ENCODE data around the gene POLR3B.
"Not testable (repeated sequence)": the region's sequence is repeated elsewhere in the genome, so short reads cannot be mapped to it uniquely, and the experiment has no call there.

POLR3B gene

GRCh38 chr12:106417926-106418910, 60.7 kb downstream of the POLR3B start:
- peak; percentile 78 for DNase-seq

GRCh38 chr12:106418970-106419369, 61.4 kb downstream of the POLR3B start:
- no peak for DNase-seq

- no peak for DNase-seq
Observed at GRCh38 chr12:106423291-106423690, 65.7 kb downstream of the POLR3B start.

GRCh38 chr12:106425061-106425702, 67.6 kb downstream of the POLR3B start:
- DNase-seq: no peak

GRCh38 chr12:106427917-106428316, 70.4 kb downstream of the POLR3B start:
- no peak for DNase-seq

GRCh38 chr12:106428384-106428783, 70.8 kb downstream of the POLR3B start:
- no peak for DNase-seq

GRCh38 chr12:106429043-106429552, 71.5 kb downstream of the POLR3B start:
- DNase-seq: no peak

- no peak for DNase-seq
Observed at GRCh38 chr12:106429636-106430035, 72.1 kb downstream of the POLR3B start.

GRCh38 chr12:106431839-106432411, 74.4 kb downstream of the POLR3B start:
- no peak for DNase-seq

- DNase-seq: no peak
Observed at GRCh38 chr12:106433055-106433454, 75.5 kb downstream of the POLR3B start.

GRCh38 chr12:106434526-106434925, 77.0 kb downstream of the POLR3B start:
- no peak for DNase-seq

GRCh38 chr12:106436164-106436563, 78.6 kb downstream of the POLR3B start:
- no peak for DNase-seq

- no peak for DNase-seq
Observed at GRCh38 chr12:106442575-106442974, 85.0 kb downstream of the POLR3B start.

GRCh38 chr12:106445053-106445452, 87.5 kb downstream of the POLR3B start:
- DNase-seq: no peak

- DNase-seq: no peak
Observed at GRCh38 chr12:106445959-106446358, 88.4 kb downstream of the POLR3B start.

GRCh38 chr12:106446419-106447092, 89.0 kb downstream of the POLR3B start:
- DNase-seq: no peak

- no peak for DNase-seq
Observed at GRCh38 chr12:106452309-106452708, 94.8 kb downstream of the POLR3B start.

GRCh38 chr12:106455111-106455510, 97.6 kb downstream of the POLR3B start:
- no peak for DNase-seq

- no peak for DNase-seq
Observed at GRCh38 chr12:106459124-106459523, 101.6 kb downstream of the POLR3B start.

- no peak for DNase-seq
Observed at GRCh38 chr12:106459534-106459933, 102.0 kb downstream of the POLR3B start.

GRCh38 chr12:106461730-106462129, 104.2 kb downstream of the POLR3B start:
- no peak for DNase-seq

GRCh38 chr12:106465605-106466004, 108.1 kb downstream of the POLR3B start:
- not testable (repeated sequence) for DNase-seq

GRCh38 chr12:106475662-106476061, 118.1 kb downstream of the POLR3B start:
- not testable (repeated sequence) for DNase-seq
